Measurements from ENCODE around the gene CCNL2.

GRCh38 chr1:1359308-1359663 is 39.8 kb downstream of the CCNL2 start:
- TF ChIP-seq, protein P1, sequence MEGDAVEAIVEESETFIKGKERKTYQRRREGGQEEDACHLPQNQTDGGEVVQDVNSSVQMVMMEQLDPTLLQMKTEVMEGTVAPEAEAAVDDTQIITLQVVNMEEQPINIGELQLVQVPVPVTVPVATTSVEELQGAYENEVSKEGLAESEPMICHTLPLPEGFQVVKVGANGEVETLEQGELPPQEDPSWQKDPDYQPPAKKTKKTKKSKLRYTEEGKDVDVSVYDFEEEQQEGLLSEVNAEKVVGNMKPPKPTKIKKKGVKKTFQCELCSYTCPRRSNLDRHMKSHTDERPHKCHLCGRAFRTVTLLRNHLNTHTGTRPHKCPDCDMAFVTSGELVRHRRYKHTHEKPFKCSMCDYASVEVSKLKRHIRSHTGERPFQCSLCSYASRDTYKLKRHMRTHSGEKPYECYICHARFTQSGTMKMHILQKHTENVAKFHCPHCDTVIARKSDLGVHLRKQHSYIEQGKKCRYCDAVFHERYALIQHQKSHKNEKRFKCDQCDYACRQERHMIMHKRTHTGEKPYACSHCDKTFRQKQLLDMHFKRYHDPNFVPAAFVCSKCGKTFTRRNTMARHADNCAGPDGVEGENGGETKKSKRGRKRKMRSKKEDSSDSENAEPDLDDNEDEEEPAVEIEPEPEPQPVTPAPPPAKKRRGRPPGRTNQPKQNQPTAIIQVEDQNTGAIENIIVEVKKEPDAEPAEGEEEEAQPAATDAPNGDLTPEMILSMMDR (IDR thresholded peaks at IDR 0.05), result no peak
- TF ChIP-seq POLR2A (IDR thresholded peaks at IDR 0.05), result no peak

All from adrenal gland (tissue), 5 donors.